ENCODE measurements around the gene ITLN2.
"Not testable (repeated sequence)": the region's sequence is repeated elsewhere in the genome, so short reads cannot be mapped to it uniquely, and the experiment has no call there.

Gene ITLN2

GRCh38 chr1:160953030-160953429 lies 1.6 kb downstream of the ITLN2 start:
- no peak for DNase-seq (ENCODE audit: low spot score)

GRCh38 chr1:160952129-160952510 lies 2.5 kb downstream of the ITLN2 start:
- no peak for DNase-seq (ENCODE audit: low spot score)

- peak; percentile 33 for DNase-seq (ENCODE audit: low spot score)
Measured at GRCh38 chr1:160951443-160952128, 3.0 kb downstream of the ITLN2 start.

- no peak for DNase-seq (ENCODE audit: low spot score)
Measured at GRCh38 chr1:160950657-160951056, 4.0 kb downstream of the ITLN2 start.

- DNase-seq (ENCODE audit: low spot score): no peak
Measured at GRCh38 chr1:160949881-160950280, 4.7 kb downstream of the ITLN2 start.

- not testable (repeated sequence) for DNase-seq (ENCODE audit: low spot score)
Measured at GRCh38 chr1:160949216-160949880, 5.3 kb downstream of the ITLN2 start.

- DNase-seq (ENCODE audit: low spot score): not testable (repeated sequence)
Measured at GRCh38 chr1:160947174-160947759, 7.3 kb downstream of the ITLN2 start.

- DNase-seq (ENCODE audit: low spot score): not testable (repeated sequence)
Measured at GRCh38 chr1:160945881-160946280, 8.7 kb downstream of the ITLN2 start.

GRCh38 chr1:160945079-160945478 lies 9.5 kb downstream of the ITLN2 start:
- no peak for DNase-seq (ENCODE audit: low spot score)

GRCh38 chr1:160942926-160943325 lies 11.7 kb downstream of the ITLN2 start:
- no peak for DNase-seq (ENCODE audit: low spot score)

GRCh38 chr1:160936666-160937065 lies 17.9 kb downstream of the ITLN2 start:
- not testable (repeated sequence) for DNase-seq (ENCODE audit: low spot score)

GRCh38 chr1:160935527-160936258 lies 18.9 kb downstream of the ITLN2 start:
- no peak for DNase-seq (ENCODE audit: low spot score)

- DNase-seq (ENCODE audit: low spot score): not testable (repeated sequence)
Measured at GRCh38 chr1:160933305-160933704, 21.3 kb downstream of the ITLN2 start.

GRCh38 chr1:160925652-160926244 lies 28.9 kb downstream of the ITLN2 start:
- no peak for DNase-seq (ENCODE audit: low spot score)

GRCh38 chr1:160924791-160925651 lies 29.6 kb downstream of the ITLN2 start:
- DNase-seq (ENCODE audit: low spot score): no peak

GRCh38 chr1:160916666-160917065 lies 37.9 kb downstream of the ITLN2 start:
- DNase-seq (ENCODE audit: low spot score): no peak

GRCh38 chr1:160913229-160913628 lies 41.4 kb downstream of the ITLN2 start:
- DNase-seq (ENCODE audit: low spot score): not testable (repeated sequence)

GRCh38 chr1:160911925-160912324 lies 42.7 kb downstream of the ITLN2 start:
- DNase-seq (ENCODE audit: low spot score): no peak

GRCh38 chr1:160911441-160911840 lies 43.2 kb downstream of the ITLN2 start:
- DNase-seq (ENCODE audit: low spot score): no peak

GRCh38 chr1:160910170-160910750 lies 44.3 kb downstream of the ITLN2 start:
- DNase-seq (ENCODE audit: low spot score): no peak

- DNase-seq (ENCODE audit: low spot score): no peak
Measured at GRCh38 chr1:160907976-160908375, 46.6 kb downstream of the ITLN2 start.

Data from globus pallidus (tissue), 1 donor.